DND-41 (cell line): ENCODE data around the gene COL26A1.

Experiments
- CTCF ChIP-seq: IDR thresholded peaks from 2 replicates; pipeline ENCODE4 v1.5.1; 2012; ENCODE audit warnings: borderline replicate concordance, low read length, moderate library complexity, mild to moderate bottlenecking; ENCODE audit not compliant: poor library complexity, severe bottlenecking; ENCODE audit errors: extremely low read depth
- EZH2 ChIP-seq: IDR thresholded peaks from 3 replicates; pipeline ENCODE4 v1.6.1; 2012; ENCODE audit warnings: borderline replicate concordance, low read depth, mild to moderate bottlenecking, moderate library complexity, low read length, inconsistent platforms; ENCODE audit not compliant: severe bottlenecking

GRCh38 chr7:101428093-101428866 is 65.6 kb downstream of the COL26A1 start:
- TF ChIP-seq CTCF (no peak), EZH2 (no peak)
